ENCODE results near the gene SDHD. TPM values are rescaled to one million over a fixed set of nuclear protein-coding genes. Genes with fewer than 3 reads are reported as not detected.

Gene SDHD
- polyA plus RNA-seq, 3 donors: 60.4 to 270 (median 270) TPM

GRCh38 chr11:112050721-112051120 lies 36.0 kb upstream of the SDHD start:
- Histone ChIP-seq H3K4me3 (replicated peaks in 1 of 3; ENCODE audit: low read depth in 2 of 3, low read length in 3 of 3) (no peak overlapping the region), H3K27me3 (ENCODE audit: control insufficient read depth in 2 of 2, insufficient read depth in 2 of 2, low read length in 2 of 2) (no peaks in the 10 kb centered on the region), H3K79me2 (ENCODE audit: insufficient read depth, low read length) (no peaks in the 10 kb centered on the region), H3K9me3 (replicated peaks in 1 of 2; ENCODE audit: control insufficient read depth in 1 of 2, insufficient read depth in 1 of 2, low read length in 2 of 2) (no peaks in the 10 kb centered on the region), H3K9ac (ENCODE audit: insufficient read depth, low read length, poor library complexity, severe bottlenecking) (no peak overlapping the region), H3K4me2 (replicated peaks; ENCODE audit: extremely low read depth, low read length, poor library complexity, severe bottlenecking) (no peak overlapping the region), H3K36me3 (replicated peaks in 1 of 2; ENCODE audit: control insufficient read depth in 1 of 2, insufficient read depth in 2 of 2, low read length in 2 of 2) (peaks cover 38 to 54% of the 10 kb centered on the region in 2 donors), H4K20me1 (ENCODE audit: insufficient read depth, low read length) (no peaks in the 10 kb centered on the region), H2AFZ (ENCODE audit: insufficient read depth, low read depth, low read length, poor library complexity, severe bottlenecking) (no peak overlapping the region), H3K4me1 (ENCODE audit: control insufficient read depth in 1 of 2, insufficient read depth in 2 of 2, low read length in 2 of 2) (peaks cover 9 to 12% of the 10 kb centered on the region in 2 donors), H3K27ac (ENCODE audit: low read depth in 1 of 2, low read length in 2 of 2) (peak overlapping the region in 1 of 2 donors; percentile 36)
- peaks cover 59 to 80% of the 10 kb centered on the region in 2 donors for H3K36me3 Mint-ChIP-seq
- DNase-seq: no peak
- H3K4me3 Mint-ChIP-seq: no peak overlapping the region
- H3K27ac Mint-ChIP-seq: peak overlapping the region in 4 of 7 donors; percentile 4 to 45 (median 12)
- peaks cover 22% of the 10 kb centered on the region for H3K4me1 Mint-ChIP-seq
- no CpG with 5 or more reads among the region's 3 CpGs for WGBS (ENCODE audit: insufficient coverage)
- no peak for TF ChIP-seq CTCF (IDR thresholded peaks at IDR 0.05)
- H3K9me3 Mint-ChIP-seq: peaks cover 0 to 4% (median 0%) of the 10 kb centered on the region in 7 donors
- intact Hi-C loops (cut with micrococcal nuclease): no loop called here
- H3K27me3 Mint-ChIP-seq (ENCODE audit: low read depth in 3 of 3): peaks cover 0 to 2% (median 0%) of the 10 kb centered on the region in 3 donors

DNA sequence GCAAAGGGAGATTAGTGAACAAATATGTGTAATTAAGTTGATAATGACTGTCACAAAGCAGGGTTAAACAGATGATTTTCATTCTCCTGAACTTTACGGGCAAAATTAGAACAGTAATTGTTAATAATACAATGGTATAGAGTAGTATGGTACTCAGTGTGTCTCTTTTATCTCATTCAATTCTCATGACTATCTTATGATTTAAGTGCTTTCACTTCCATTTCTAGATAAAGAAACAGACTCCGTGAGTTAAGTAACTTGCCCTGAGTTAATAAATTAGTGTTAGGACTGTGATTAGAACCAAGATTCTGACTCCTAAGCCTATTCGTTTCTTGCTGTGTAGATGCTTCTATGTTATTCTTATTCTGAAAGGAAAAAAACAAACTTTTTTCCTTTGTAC lies 34.9 kb upstream of the SDHD start:
- no peak overlapping the region for H3K27ac Mint-ChIP-seq
- peaks cover 40 to 56% of the 10 kb centered on the region in 2 donors for H3K36me3 ChIP-seq (replicated peaks in 1 of 2; ENCODE audit: control insufficient read depth in 1 of 2, insufficient read depth in 2 of 2, low read length in 2 of 2)

More for the DNA sequence above, 34.9 kb upstream of the SDHD start:
- Histone ChIP-seq H3K4me2 (replicated peaks; ENCODE audit: extremely low read depth, low read length, poor library complexity, severe bottlenecking) (no peak overlapping the region), H3K27me3 (ENCODE audit: control insufficient read depth in 2 of 2, insufficient read depth in 2 of 2, low read length in 2 of 2) (no peaks in the 10 kb centered on the region), H4K20me1 (ENCODE audit: insufficient read depth, low read length) (no peaks in the 10 kb centered on the region), H2AFZ (ENCODE audit: insufficient read depth, low read depth, low read length, poor library complexity, severe bottlenecking) (no peak overlapping the region), H3K4me3 (replicated peaks in 1 of 3; ENCODE audit: low read depth in 2 of 3, low read length in 3 of 3) (no peak overlapping the region), H3K9me3 (replicated peaks in 1 of 2; ENCODE audit: control insufficient read depth in 1 of 2, insufficient read depth in 1 of 2, low read length in 2 of 2) (no peaks in the 10 kb centered on the region), H3K79me2 (ENCODE audit: insufficient read depth, low read length) (no peaks in the 10 kb centered on the region), H3K4me1 (ENCODE audit: control insufficient read depth in 1 of 2, insufficient read depth in 2 of 2, low read length in 2 of 2) (peaks cover 9 to 12% of the 10 kb centered on the region in 2 donors), H3K9ac (ENCODE audit: insufficient read depth, low read length, poor library complexity, severe bottlenecking) (no peak overlapping the region), H3K27ac (ENCODE audit: low read depth in 1 of 2, low read length in 2 of 2) (no peak overlapping the region)
- no peak for TF ChIP-seq CTCF (IDR thresholded peaks at IDR 0.05)
- Mint-ChIP-seq H3K36me3 (peaks cover 56 to 76% of the 10 kb centered on the region in 2 donors), H3K4me3 (no peak overlapping the region), H3K4me1 (peaks cover 22% of the 10 kb centered on the region), H3K27me3 (ENCODE audit: low read depth in 3 of 3) (peaks cover 0 to 2% (median 0%) of the 10 kb centered on the region in 3 donors), H3K9me3 (peaks cover 0 to 4% (median 0%) of the 10 kb centered on the region in 7 donors)
- intact Hi-C loops (cut with micrococcal nuclease): no loop called here
- DNase-seq: no peak
- WGBS (ENCODE audit: insufficient coverage): no CpG with 5 or more reads among the region's 3 CpGs
